Measurements from ENCODE around the gene SLC25A11.

DNA sequence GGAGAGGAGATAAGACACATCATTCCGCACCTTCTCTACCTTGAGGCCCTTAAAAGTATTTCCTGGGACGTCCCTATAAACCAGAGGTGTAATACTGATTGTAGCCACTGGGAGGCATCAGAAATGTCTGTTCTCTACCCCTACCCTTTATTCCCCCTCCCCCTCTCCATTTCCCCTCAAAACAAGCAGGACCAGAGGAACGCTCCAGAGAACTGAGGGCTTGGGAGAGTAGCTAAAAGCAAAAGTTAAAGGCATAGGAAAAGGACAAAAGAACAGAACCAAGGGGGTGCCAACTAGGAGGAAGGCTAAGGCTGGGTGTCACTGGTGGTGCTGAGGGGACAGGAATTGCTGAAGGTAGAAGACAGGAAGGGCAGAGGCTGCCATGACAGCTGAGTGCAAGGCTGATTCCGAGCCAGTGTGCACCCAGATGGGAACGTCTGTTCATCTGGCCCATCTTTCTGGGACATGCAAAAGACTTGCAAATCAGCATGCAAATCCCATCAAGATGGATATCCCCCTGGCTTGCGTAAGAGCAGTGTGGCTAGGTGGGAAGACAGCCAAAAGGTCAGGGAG lies 40.9 kb upstream of the SLC25A11 start:
- TF ChIP-seq ZNF274 (IDR thresholded peaks at IDR 0.05; ENCODE audit: low read depth, low read length) (no peak), SUZ12 (IDR thresholded peaks at IDR 0.05; ENCODE audit: extremely low read depth, insufficient read depth, insufficient read length) (no peak), YY1 (IDR thresholded peaks at IDR 0.05; ENCODE audit: insufficient read depth, insufficient read length) (no peak)

All from NT2/D1 (cell line).